H1 (cell line): ENCODE results near the gene UBE4B. TPM values are rescaled to one million over a fixed set of nuclear protein-coding genes. Genes with fewer than 3 reads are reported as not detected.

Experiments used
- CTCF ChIA-PET: fragments of 300-600 bp; sonication (Branson Sonifier 250); formaldehyde crosslinking; loops from one replicate; lab custom pipeline; 2021; ENCODE audit not compliant: partially characterized antibody; lab: Charles Lee
- POLR2A ChIA-PET: fragments of 300-600 bp; sonication (Branson Sonifier 250); formaldehyde crosslinking; loops from one replicate; lab custom pipeline; 2021; ENCODE audit warnings: inconsistent platforms; ENCODE audit not compliant: partially characterized antibody; lab: Charles Lee
- DNase-seq, 2 experiments: peaks; one replicate each; pipeline versions ENCODE4 v3.0.0 to v3.0.0-alpha.2; 2010 to 2022; ENCODE audit warnings: low spot score in 2 of 2, low read depth in 1 of 2, mixed read lengths in 1 of 2
- FAIRE-seq: peaks from 2 replicates; lab custom pipeline; 2011; peaks lifted over from hg19 to GRCh38; lab: Jason Lieb, UNC
- H2AFZ ChIP-seq: 2 replicates; pipeline ENCODE4 v1.8.1; 2012; ENCODE audit warnings: low read length, inconsistent platforms
- H2AK5ac ChIP-seq: 2 replicates; pipeline ENCODE4 v1.6.1; 2013; ENCODE audit warnings: low read depth, low read length
- H2BK120ac ChIP-seq: replicated peaks from 2 replicates; pipeline ENCODE3; 2013; ENCODE audit warnings: low read depth, low read length, inconsistent platforms
- H2BK12ac ChIP-seq: 2 replicates; pipeline ENCODE4 v1.6.1; 2013; ENCODE audit warnings: low read depth, low read length
- H2BK15ac ChIP-seq: 2 replicates; pipeline ENCODE4 v1.6.1; 2013; ENCODE audit warnings: low read length
- H2BK20ac ChIP-seq: 2 replicates; pipeline ENCODE4 v1.6.1; 2013; ENCODE audit warnings: low read length
- H2BK5ac ChIP-seq: 2 replicates; pipeline ENCODE4 v1.6.1; 2013; ENCODE audit warnings: low read depth, low read length
- H3K14ac ChIP-seq: 2 replicates; pipeline ENCODE4 v1.6.1; 2013; ENCODE audit warnings: inconsistent platforms; ENCODE audit not compliant: insufficient read length
- H3K18ac ChIP-seq: 2 replicates; pipeline ENCODE4 v1.6.1; 2013; ENCODE audit warnings: low read length; ENCODE audit errors: extremely low read depth
- H3K23ac ChIP-seq: 2 replicates; pipeline ENCODE4 v1.6.1; 2013; ENCODE audit warnings: inconsistent platforms; ENCODE audit not compliant: insufficient read length
- H3K23me2 ChIP-seq: 2 replicates; pipeline ENCODE4 v1.6.1; 2013; ENCODE audit warnings: low read depth, low read length
- H3K27ac ChIP-seq: 2 replicates; pipeline ENCODE4 v1.6.1; 2011; ENCODE audit warnings: low read depth, low read length, inconsistent platforms
- H3K27me3 ChIP-seq, 4 experiments: replicated peaks in 1 of 4; 1 replicate in 1 of 4; 2 replicates in 3 of 4; pipeline versions ENCODE4 v1.6.1 to v1.8.1; 2011 to 2013; ENCODE audit warnings: low read length in 3 of 4, mild to moderate bottlenecking in 3 of 4, inconsistent platforms in 2 of 4, mixed read lengths in 2 of 4, moderate library complexity in 1 of 4; ENCODE audit not compliant: control insufficient read depth in 3 of 4, insufficient read depth in 3 of 4; ENCODE audit errors: extremely low read depth in 1 of 4
- H3K36me3 ChIP-seq, 4 experiments: 2 replicates each; pipeline versions ENCODE4 v1.6.1 to v1.8.1; 2011 to 2013; ENCODE audit warnings: mild to moderate bottlenecking in 4 of 4, low read length in 3 of 4, moderate library complexity in 2 of 4, control low read depth in 1 of 4, inconsistent platforms in 1 of 4; ENCODE audit not compliant: insufficient read depth in 4 of 4, control insufficient read depth in 2 of 4
- H3K4ac ChIP-seq: replicated peaks from 2 replicates; pipeline ENCODE3; 2013; ENCODE audit warnings: low read length, low read depth, mixed read lengths, inconsistent platforms; ENCODE audit not compliant: insufficient read length
- H3K4me1 ChIP-seq, 4 experiments: replicated peaks in 1 of 4; 1 replicate in 1 of 4; 2 replicates in 3 of 4; pipeline versions ENCODE4 v1.6.1 to v1.8.1; 2011 to 2013; ENCODE audit warnings: low read length in 3 of 4, inconsistent platforms in 2 of 4, mixed read lengths in 1 of 4; ENCODE audit not compliant: insufficient read depth in 4 of 4, control insufficient read depth in 3 of 4
- H3K4me2 ChIP-seq, 2 experiments: 2 replicates each; pipeline versions ENCODE4 v1.6.1 to v1.8.1; 2011 to 2013; ENCODE audit warnings: low read depth in 2 of 2, low read length in 2 of 2, control low read depth in 1 of 2, inconsistent platforms in 1 of 2, mild to moderate bottlenecking in 1 of 2; ENCODE audit not compliant: insufficient read depth in 1 of 2
- H3K4me3 ChIP-seq, 4 experiments: fragments of 200-600, 300-600 bp in 1 of 4; sonication (generic), shearing (Covaris generic), sonication (Bioruptor Twin) in 1 of 4; 2 replicates each; pipeline versions ENCODE4 v1.5.1 to v1.8.1; 2011 to 2016; ENCODE audit warnings: low read length in 4 of 4, low read depth in 3 of 4, control low read depth in 2 of 4, inconsistent platforms in 2 of 4, mild to moderate bottlenecking in 2 of 4, mixed read lengths in 1 of 4, moderate library complexity in 1 of 4; ENCODE audit not compliant: insufficient read depth in 2 of 4; ENCODE audit errors: extremely low read depth in 1 of 4
- H3K56ac ChIP-seq: replicated peaks from 2 replicates; pipeline ENCODE3; 2013; ENCODE audit warnings: low read depth, mild to moderate bottlenecking, mixed read lengths, low read length, inconsistent platforms; ENCODE audit not compliant: insufficient read length
- H3K79me1 ChIP-seq: 2 replicates; pipeline ENCODE4 v1.6.1; 2013; ENCODE audit warnings: low read depth, low read length, control low read depth
- H3K79me2 ChIP-seq, 2 experiments: 2 replicates each; pipeline versions ENCODE4 v1.6.1 to v1.8.1; 2012 to 2013; ENCODE audit warnings: low read length in 2 of 2, mild to moderate bottlenecking in 2 of 2, inconsistent platforms in 1 of 2; ENCODE audit not compliant: insufficient read depth in 2 of 2, control insufficient read depth in 1 of 2
- H3K9ac ChIP-seq, 4 experiments: replicated peaks in 1 of 4; 1 replicate in 1 of 4; 2 replicates in 3 of 4; pipeline versions ENCODE4 v1.6.1 to v1.8.1; 2011 to 2013; ENCODE audit warnings: low read depth in 3 of 4, low read length in 3 of 4, control low read depth in 2 of 4, mild to moderate bottlenecking in 2 of 4, moderate library complexity in 2 of 4, inconsistent platforms in 1 of 4; ENCODE audit errors: extremely low read depth in 1 of 4
- H3K9me3 ChIP-seq, 2 experiments: 2 replicates each; pipeline versions ENCODE4 v1.6.1 to v1.8.1; 2012 to 2013; ENCODE audit warnings: mild to moderate bottlenecking in 2 of 2, moderate library complexity in 2 of 2, control low read depth in 1 of 2, inconsistent platforms in 1 of 2, low read depth in 1 of 2, low read length in 1 of 2, mixed read lengths in 1 of 2; ENCODE audit not compliant: insufficient read depth in 2 of 2
- H4K20me1 ChIP-seq, 2 experiments: replicated peaks in 1 of 2; 2 replicates each; pipeline versions ENCODE3 to v1.8.1; 2011 to 2013; ENCODE audit warnings: inconsistent platforms in 2 of 2, low read length in 2 of 2, mild to moderate bottlenecking in 1 of 2; ENCODE audit not compliant: insufficient read depth in 2 of 2, control insufficient read depth in 1 of 2
- H4K5ac ChIP-seq: 2 replicates; pipeline ENCODE4 v1.6.1; 2013; ENCODE audit warnings: low read length, low read depth, mixed read lengths, inconsistent platforms; ENCODE audit not compliant: insufficient read length
- H4K8ac ChIP-seq: 2 replicates; pipeline ENCODE4 v1.8.0; 2013; ENCODE audit warnings: mild to moderate bottlenecking, moderate library complexity, low read length, inconsistent platforms; ENCODE audit not compliant: insufficient read depth; ENCODE audit errors: extremely low read depth
- H4K91ac ChIP-seq: replicated peaks from 2 replicates; pipeline ENCODE3; 2013; ENCODE audit warnings: low read length, mixed read lengths, inconsistent platforms; ENCODE audit not compliant: insufficient read length
- BACH1 ChIP-seq: IDR thresholded peaks from 2 replicates; pipeline ENCODE4 v1.6.1; 2012; ENCODE audit warnings: low read length, improper control_type of control experiment
- CHD2 ChIP-seq: IDR thresholded peaks from 2 replicates; pipeline ENCODE4 v1.6.1; 2012; ENCODE audit warnings: low read length, improper control_type of control experiment
- CTCF ChIP-seq, 3 experiments: IDR thresholded peaks; 1 replicate in 2 of 3; 2 replicates in 1 of 3; pipeline versions ENCODE4 v1.5.1 to v1.6.1; 2011; ENCODE audit warnings: low read length in 3 of 3, mild to moderate bottlenecking in 3 of 3, inconsistent platforms in 2 of 3, low read depth in 1 of 3, moderate library complexity in 1 of 3; ENCODE audit not compliant: insufficient read depth in 1 of 3; ENCODE audit errors: control extremely low read depth in 1 of 3
- JUND ChIP-seq: IDR thresholded peaks from 2 replicates; pipeline ENCODE4 v1.6.1; 2011; ENCODE audit warnings: mild to moderate bottlenecking, improper control_type of control experiment, low read length
- MAX ChIP-seq: IDR thresholded peaks from 2 replicates; pipeline ENCODE4 v1.6.1; 2012; ENCODE audit warnings: inconsistent platforms
- RAD21 ChIP-seq, 2 experiments: IDR thresholded peaks in 1 of 2; conservative IDR thresholded peaks in 1 of 2; 2 replicates each; pipeline ENCODE4 v1.6.1; 2011; ENCODE audit warnings: low read depth in 2 of 2, low read length in 2 of 2, improper control_type of control experiment in 1 of 2, inconsistent platforms in 1 of 2, mild to moderate bottlenecking in 1 of 2, moderate library complexity in 1 of 2
- RBBP5 ChIP-seq: IDR thresholded peaks from 2 replicates; pipeline ENCODE4 v1.7.1; 2012; ENCODE audit warnings: low read depth, mild to moderate bottlenecking, inconsistent platforms, low read length, moderate library complexity, borderline replicate concordance
- SP2 ChIP-seq: IDR thresholded peaks from 2 replicates; pipeline ENCODE4 v1.6.1; 2012; ENCODE audit warnings: mild to moderate bottlenecking, low read length, inconsistent platforms
- SRF ChIP-seq: IDR thresholded peaks from 2 replicates; pipeline ENCODE4 v1.6.1; 2011; ENCODE audit warnings: mild to moderate bottlenecking, low read depth, low read length, moderate library complexity
- WGBS, 2 experiments: shearing (Covaris generic) in 1 of 2; methylation state at CpG; one replicate each; pipeline versions ENCODE4 v1.1.6 to v1.1.7; 2013 to 2015; ENCODE audit warnings: low lambda C conversion rate in 2 of 2, mixed read lengths in 2 of 2, inconsistent platforms in 1 of 2, low coverage in 1 of 2, missing lambda C conversion rate in 1 of 2; ENCODE audit not compliant: insufficient replicate concordance in 2 of 2, insufficient coverage in 1 of 2, insufficient read length in 1 of 2; ENCODE audit errors: extremely low coverage in 1 of 2, missing lambda C conversion rate in 1 of 2; 5-methylcytosine and 5-hydroxymethylcytosine counted together
- polyA plus RNA-seq, 7 experiments: library from polyadenylated mRNA; depleted of rRNA in 3 of 7; stranded (reverse) in 5 of 7; unstranded in 2 of 7; fragments of >200 nt in 5 of 7; fragments of 200-250 nt in 2 of 7; gene quantifications; 1 replicate in 5 of 7; 2 replicates in 1 of 7; 4 replicates in 1 of 7; pipeline versions ENCODE4 v1.2.1 to v1.2.3, GENCODE V29; 2011 to 2013; ENCODE audit warnings: missing spikeins in 2 of 7, mixed read lengths in 2 of 7
- total RNA-seq: library from RNA; stranded (reverse); fragmentation: NEBNext Ultra II Directional; extraction: Animal tissue kit (Norgen Biotek cat#: 25700); gene quantifications from 2 replicates; pipeline ENCODE4 v1.2.1, GENCODE V29; 2021

UBE4B gene
- total and polyA plus RNA-seq, 2 of the 8 experiments (the other 6 are each of a cell fraction or from before 2014, with no cell fraction given): 24.5 to 90.1 TPM

GRCh38 chr1:10033359-10033845 lies 644 bp downstream of the UBE4B start:
- H3K79me2 ChIP-seq: peaks cover 0 to 46% of the 10 kb centered on the region in 2 experiments; a peak in 3 of 4 replicates
- DNase-seq: no peak
- peak overlapping the region; percentile 91 for H2BK12ac ChIP-seq
- H3K23me2 ChIP-seq: peaks cover 9% of the 10 kb centered on the region
- peak overlapping the region; percentile 58 for H4K91ac ChIP-seq
- H2BK15ac ChIP-seq: peak overlapping the region; percentile 88; the same call in 1 of the 2 replicates
- peak overlapping the region; percentile 91; the same call in 1 of the 2 replicates for H4K8ac ChIP-seq
- CTCF ChIA-PET: interaction anchor here (0.6 to 3.0 kb wide), 10 partner anchors 14 to 1566 kb away, joined by 3 to 16 read pairs (median 4); partner anchors contain the start of genes LZIC, NMNAT1 and RBP7
- H2BK20ac ChIP-seq: no peak overlapping the region
- H3K79me1 ChIP-seq: no peaks in the 10 kb centered on the region; the same call in 1 of the 2 replicates
- peak overlapping the region; percentile 99 for H3K18ac ChIP-seq
- POLR2A ChIA-PET: interaction anchor here (0.7 to 2.4 kb wide), 13 partner anchors 10 to 183 kb away, joined by 3 to 10 read pairs (median 3); partner anchors contain the start of genes KIF1B, LZIC and NMNAT1
- H2BK5ac ChIP-seq: peak overlapping the region; percentile 97
- H2AFZ ChIP-seq: 0 out of 2 replicates have a peak overlapping the region, but pooled peaks have one; percentile 43
- peak overlapping the region; percentile 90 for H4K5ac ChIP-seq
- WGBS, 2 experiments: 2% methylated on average over 19 of the region's 19 CpGs; no CpG with 5 or more reads in 1 of the 2 experiments
- no peaks in the 10 kb centered on the region for H3K27me3 ChIP-seq
- H3K56ac ChIP-seq: peak overlapping the region; percentile 73
- H3K4me1 ChIP-seq: peaks cover 0 to 3% (median 0%) of the 10 kb centered on the region in 4 experiments; a peak in 2 of 7 replicates
- no peaks in the 10 kb centered on the region for H4K20me1 ChIP-seq
- H3K9ac ChIP-seq: peak overlapping the region; percentile 86 to 97 (median 91)
- 0 out of 2 replicates have a peak overlapping the region, but pooled peaks have one; percentile 78 for H2AK5ac ChIP-seq
- peak overlapping the region; percentile 85 to 99 (median 94) for H3K4me3 ChIP-seq
- H3K36me3 ChIP-seq: peaks cover 0 to 7% (median 4%) of the 10 kb centered on the region in 4 experiments; a peak in 3 of 8 replicates
- H2BK120ac ChIP-seq: no peak overlapping the region
- H3K27ac ChIP-seq: peak overlapping the region; percentile 89
- H3K4me2 ChIP-seq: peak overlapping the region; percentile 83 to 97
- no peak overlapping the region for H3K4ac ChIP-seq
- no peak for FAIRE-seq
- peaks cover 0 to 2% of the 10 kb centered on the region in 2 experiments; a peak in 1 of 4 replicates for H3K9me3 ChIP-seq
- H3K14ac ChIP-seq: no peak overlapping the region
- no peak overlapping the region for H3K23ac ChIP-seq
- TF ChIP-seq SP2: no peak
- TF ChIP-seq JUND: no peak
- 0 out of 2 replicates have a peak, but pooled peaks have one; percentile 66 for TF ChIP-seq RBBP5
- TF ChIP-seq BACH1: no peak
- TF ChIP-seq CTCF (IDR thresholded peaks at IDR 0.05; ENCODE audit: control extremely low read depth in 1 of 3, insufficient read depth in 1 of 3, low read depth in 1 of 3, low read length in 3 of 3): peak in 2 of 3 experiments; percentile 4 to 13; a peak in 1 of 4 replicates
- no peak for TF ChIP-seq CHD2
- TF ChIP-seq MAX: no peak
- no peak; a peak in 1 of 4 replicates for TF ChIP-seq RAD21 (IDR thresholded peaks at IDR 0.05 in 1 of 2, conservative IDR thresholded peaks at IDR 0.05 in 1 of 2; ENCODE audit: low read depth in 2 of 2, low read length in 2 of 2)
- no peak for TF ChIP-seq SRF
